ENCODE results near the gene ABHD12. TPM values are rescaled to one million over a fixed set of nuclear protein-coding genes. Genes with fewer than 3 reads are reported as not detected.

The ABHD12 gene
- polyA plus RNA-seq, 4 donors = 28.0 to 93.9 (median 54.9) TPM

GRCh38 chr20:25274481-25274880 lies 116.2 kb downstream of the ABHD12 start:
- H3K36me3 ChIP-seq (ENCODE audit: control insufficient read depth in 3 of 3, insufficient read depth in 2 of 3, low read depth in 1 of 3, low read length in 3 of 3) = peaks cover 15 to 92% (median 27%) of the 10 kb centered on the region in 3 donors
- DNase-seq (no peak), FAIRE-seq (no peak)
- no peak overlapping the region for H3K27ac ChIP-seq (ENCODE audit: low read depth in 1 of 3, low read length in 2 of 3)
- H3K9me3 ChIP-seq (ENCODE audit: control insufficient read depth in 2 of 2, insufficient read depth in 1 of 2, low read depth in 1 of 2, low read length in 1 of 2) = no peaks in the 10 kb centered on the region
- H3K4me3 ChIP-seq (ENCODE audit: low read depth in 1 of 3, low read length in 3 of 3) = no peak overlapping the region
- no peaks in the 10 kb centered on the region for H3K4me1 ChIP-seq (ENCODE audit: control insufficient read depth in 3 of 3, insufficient read depth in 2 of 3, low read depth in 1 of 3, low read length in 2 of 3)
- WGBS, 3 donors = 91 to 97% (median 96%) methylated on average over 20 of the region's 20 CpGs
- no peaks in the 10 kb centered on the region for H3K27me3 ChIP-seq (ENCODE audit: control insufficient read depth in 3 of 3, insufficient read depth in 3 of 3, low read length in 3 of 3)

GRCh38 chr20:25273541-25274358 lies 116.9 kb downstream of the ABHD12 start:
- 91 to 95% (median 93%) methylated on average over 20 of the region's 20 CpGs for WGBS, 3 donors
- Histone ChIP-seq H3K36me3 (ENCODE audit: control insufficient read depth in 3 of 3, insufficient read depth in 2 of 3, low read depth in 1 of 3, low read length in 3 of 3) (peaks cover 21 to 92% (median 29%) of the 10 kb centered on the region in 3 donors), H3K4me1 (ENCODE audit: control insufficient read depth in 3 of 3, insufficient read depth in 2 of 3, low read depth in 1 of 3, low read length in 2 of 3) (no peaks in the 10 kb centered on the region), H3K9me3 (ENCODE audit: control insufficient read depth in 2 of 2, insufficient read depth in 1 of 2, low read depth in 1 of 2, low read length in 1 of 2) (no peaks in the 10 kb centered on the region), H3K27ac (ENCODE audit: low read depth in 1 of 3, low read length in 2 of 3) (no peak overlapping the region), H3K27me3 (ENCODE audit: control insufficient read depth in 3 of 3, insufficient read depth in 3 of 3, low read length in 3 of 3) (no peaks in the 10 kb centered on the region), H3K4me3 (ENCODE audit: low read depth in 1 of 3, low read length in 3 of 3) (no peak overlapping the region)
- no peak for DNase-seq
- no peak for FAIRE-seq

- no peak overlapping the region for H3K27ac ChIP-seq (ENCODE audit: low read depth in 1 of 3, low read length in 2 of 3)
- 93 to 97% (median 94%) methylated on average over 10 of the region's 10 CpGs for WGBS, 3 donors
- peaks cover 18 to 85% (median 28%) of the 10 kb centered on the region in 3 donors for H3K36me3 ChIP-seq (ENCODE audit: control insufficient read depth in 3 of 3, insufficient read depth in 2 of 3, low read depth in 1 of 3, low read length in 3 of 3)
- no peaks in the 10 kb centered on the region for H3K4me1 ChIP-seq (ENCODE audit: control insufficient read depth in 3 of 3, insufficient read depth in 2 of 3, low read depth in 1 of 3, low read length in 2 of 3)
- no peaks in the 10 kb centered on the region for H3K27me3 ChIP-seq (ENCODE audit: control insufficient read depth in 3 of 3, insufficient read depth in 3 of 3, low read length in 3 of 3)
- H3K4me3 ChIP-seq (ENCODE audit: low read depth in 1 of 3, low read length in 3 of 3) = no peak overlapping the region
- FAIRE-seq = no peak
- H3K9me3 ChIP-seq (ENCODE audit: control insufficient read depth in 2 of 2, insufficient read depth in 1 of 2, low read depth in 1 of 2, low read length in 1 of 2) = no peaks in the 10 kb centered on the region
- DNase-seq = no peak
Measured at GRCh38 chr20:25273046-25273445, 117.6 kb downstream of the ABHD12 start.

DNA sequence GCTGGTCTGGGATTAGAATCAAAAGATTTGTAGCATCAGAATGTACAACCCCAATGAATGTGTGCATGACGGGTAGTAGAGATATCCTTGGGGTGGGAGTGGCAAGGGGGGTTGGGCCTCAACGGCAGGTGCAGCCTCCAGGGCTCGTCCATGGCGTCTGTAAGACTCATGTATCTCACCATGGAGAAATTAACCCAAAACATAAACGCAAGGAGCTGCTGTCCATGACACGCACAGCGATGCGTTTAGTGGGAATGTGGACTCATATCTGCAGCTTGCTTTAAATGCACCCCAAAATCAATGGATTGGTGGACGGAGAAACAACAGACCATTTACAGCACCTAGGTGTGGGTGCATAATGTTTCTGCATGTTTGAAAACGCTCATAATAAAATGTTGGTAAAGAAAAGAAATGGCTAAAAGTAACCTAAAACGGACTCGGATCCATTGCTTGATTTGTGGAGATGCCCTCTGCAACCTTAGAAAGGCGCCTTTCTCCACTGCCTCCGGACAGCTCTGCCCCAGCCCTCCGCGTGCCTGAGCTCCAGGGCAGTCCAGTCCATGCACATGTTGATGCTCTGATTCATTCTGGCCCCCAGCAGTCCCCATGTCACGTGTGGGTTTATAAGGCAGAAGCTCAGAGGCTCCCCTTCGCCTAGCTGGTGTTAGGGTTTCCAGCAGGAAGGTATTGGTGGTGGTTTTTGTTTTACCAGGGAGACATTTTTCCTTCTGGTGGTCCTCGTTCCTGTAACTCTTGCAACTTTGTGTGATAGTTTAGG lies 118.2 kb downstream of the ABHD12 start:
- Histone ChIP-seq H3K36me3 (ENCODE audit: control insufficient read depth in 3 of 3, insufficient read depth in 2 of 3, low read depth in 1 of 3, low read length in 3 of 3) (peaks cover 18 to 78% (median 27%) of the 10 kb centered on the region in 3 donors), H3K4me1 (ENCODE audit: control insufficient read depth in 3 of 3, insufficient read depth in 2 of 3, low read depth in 1 of 3, low read length in 2 of 3) (no peaks in the 10 kb centered on the region), H3K27me3 (ENCODE audit: control insufficient read depth in 3 of 3, insufficient read depth in 3 of 3, low read length in 3 of 3) (no peaks in the 10 kb centered on the region), H3K9me3 (ENCODE audit: control insufficient read depth in 2 of 2, insufficient read depth in 1 of 2, low read depth in 1 of 2, low read length in 1 of 2) (no peaks in the 10 kb centered on the region), H3K4me3 (ENCODE audit: low read depth in 1 of 3, low read length in 3 of 3) (no peak overlapping the region), H3K27ac (ENCODE audit: low read depth in 1 of 3, low read length in 2 of 3) (no peak overlapping the region)
- no peak for DNase-seq
- 88 to 92% (median 91%) methylated on average over 19 of the region's 19 CpGs for WGBS, 3 donors
- no peak for FAIRE-seq

DNA sequence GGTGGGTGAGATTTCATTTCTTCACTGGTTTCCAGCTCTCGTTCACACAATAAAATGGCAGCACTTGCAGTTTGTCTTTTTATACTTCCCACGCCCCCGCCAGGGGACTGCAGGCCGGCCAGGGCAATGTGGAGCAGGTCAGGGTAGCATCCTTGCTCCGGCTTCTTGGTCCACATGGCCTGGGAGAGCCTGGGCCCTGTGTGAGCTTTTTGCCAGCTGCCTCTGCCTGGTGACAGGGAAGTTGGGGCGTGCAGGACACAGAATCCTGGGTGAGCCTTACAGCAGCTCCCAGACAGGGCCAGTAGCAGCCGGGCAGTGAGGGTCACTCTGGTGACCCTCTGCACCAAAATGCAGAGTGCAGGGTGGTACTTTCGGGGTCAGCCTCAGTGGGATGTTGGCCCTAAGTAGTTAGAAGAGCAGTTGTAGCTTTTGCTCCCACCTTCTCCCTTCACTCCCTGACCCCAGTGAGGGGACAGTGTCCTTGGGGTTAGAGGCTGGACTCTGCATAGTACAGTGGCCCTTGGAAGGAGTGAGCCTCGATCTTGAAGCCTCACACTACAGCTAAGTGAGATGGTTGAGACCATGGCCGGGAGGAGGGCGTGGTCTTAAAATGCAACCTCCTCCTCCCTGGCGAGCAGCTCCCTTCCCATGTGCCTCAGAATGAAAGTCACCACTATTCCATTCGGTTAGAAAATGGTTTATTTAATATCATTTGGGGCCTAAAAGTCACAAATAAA lies 119.0 kb downstream of the ABHD12 start:
- 93 to 95% (median 95%) methylated on average over 13 of the region's 13 CpGs for WGBS, 3 donors

GRCh38 chr20:25270829-25271251 lies 119.8 kb downstream of the ABHD12 start:
- DNase-seq = no peak

More for the DNA sequence above, 119.0 kb downstream of the ABHD12 start:
- peaks cover 15 to 71% (median 20%) of the 10 kb centered on the region in 3 donors for H3K36me3 ChIP-seq (ENCODE audit: control insufficient read depth in 3 of 3, insufficient read depth in 2 of 3, low read depth in 1 of 3, low read length in 3 of 3)
- no peaks in the 10 kb centered on the region for H3K9me3 ChIP-seq (ENCODE audit: control insufficient read depth in 2 of 2, insufficient read depth in 1 of 2, low read depth in 1 of 2, low read length in 1 of 2)
- no peak overlapping the region for H3K27ac ChIP-seq (ENCODE audit: low read depth in 1 of 3, low read length in 2 of 3)
- DNase-seq (no peak), FAIRE-seq (no peak)
- no peaks in the 10 kb centered on the region for H3K27me3 ChIP-seq (ENCODE audit: control insufficient read depth in 3 of 3, insufficient read depth in 3 of 3, low read length in 3 of 3)
- no peaks in the 10 kb centered on the region for H3K4me1 ChIP-seq (ENCODE audit: control insufficient read depth in 3 of 3, insufficient read depth in 2 of 3, low read depth in 1 of 3, low read length in 2 of 3)
- H3K4me3 ChIP-seq (ENCODE audit: low read depth in 1 of 3, low read length in 3 of 3) = no peak overlapping the region

GRCh38 chr20:25269833-25270170 lies 120.8 kb downstream of the ABHD12 start:
- Histone ChIP-seq H3K27ac (ENCODE audit: low read depth in 1 of 3, low read length in 2 of 3) (no peak overlapping the region), H3K9me3 (ENCODE audit: control insufficient read depth in 2 of 2, insufficient read depth in 1 of 2, low read depth in 1 of 2, low read length in 1 of 2) (no peaks in the 10 kb centered on the region), H3K4me1 (ENCODE audit: control insufficient read depth in 3 of 3, insufficient read depth in 2 of 3, low read depth in 1 of 3, low read length in 2 of 3) (no peaks in the 10 kb centered on the region), H3K27me3 (ENCODE audit: control insufficient read depth in 3 of 3, insufficient read depth in 3 of 3, low read length in 3 of 3) (no peaks in the 10 kb centered on the region), H3K36me3 (ENCODE audit: control insufficient read depth in 3 of 3, insufficient read depth in 2 of 3, low read depth in 1 of 3, low read length in 3 of 3) (peaks cover 14 to 53% (median 19%) of the 10 kb centered on the region in 3 donors), H3K4me3 (ENCODE audit: low read depth in 1 of 3, low read length in 3 of 3) (no peak overlapping the region)
- 96 to 99% (median 98%) methylated on average over 6 of the region's 6 CpGs for WGBS, 3 donors
- FAIRE-seq (no peak), DNase-seq (no peak)

More at GRCh38 chr20:25270829-25271251, 119.8 kb downstream of the ABHD12 start:
- H3K27me3 ChIP-seq (ENCODE audit: control insufficient read depth in 3 of 3, insufficient read depth in 3 of 3, low read length in 3 of 3) = no peaks in the 10 kb centered on the region
- H3K9me3 ChIP-seq (ENCODE audit: control insufficient read depth in 2 of 2, insufficient read depth in 1 of 2, low read depth in 1 of 2, low read length in 1 of 2) = no peaks in the 10 kb centered on the region
- no peak overlapping the region for H3K27ac ChIP-seq (ENCODE audit: low read depth in 1 of 3, low read length in 2 of 3)
- H3K36me3 ChIP-seq (ENCODE audit: control insufficient read depth in 3 of 3, insufficient read depth in 2 of 3, low read depth in 1 of 3, low read length in 3 of 3) = peaks cover 15 to 63% (median 20%) of the 10 kb centered on the region in 3 donors
- no peak for FAIRE-seq
- H3K4me3 ChIP-seq (ENCODE audit: low read depth in 1 of 3, low read length in 3 of 3) = no peak overlapping the region
- no peaks in the 10 kb centered on the region for H3K4me1 ChIP-seq (ENCODE audit: control insufficient read depth in 3 of 3, insufficient read depth in 2 of 3, low read depth in 1 of 3, low read length in 2 of 3)
- WGBS, 3 donors = 49 to 77% (median 59%) methylated on average over 12 of the region's 12 CpGs
